Osteocyte (in vitro differentiated cells): ENCODE measurements around the gene SNHG17. TPM values are rescaled to one million over a fixed set of nuclear protein-coding genes. Genes with fewer than 3 reads are reported as not detected.
"Not testable (repeated sequence)": the region's sequence is repeated elsewhere in the genome, so short reads cannot be mapped to it uniquely, and the experiment has no call there.

ENCODE experiments used
- DNase-seq: peaks from one replicate; pipeline ENCODE4 v3.0.0; 2021; ENCODE audit warnings: mixed read lengths; ENCODE audit not compliant: unreplicated experiment; ENCODE audit errors: extremely low spot score
- H3K27ac Mint-ChIP-seq: one replicate; pipeline ENCODE4 v1.8.0; 2021; ENCODE audit warnings: mild to moderate bottlenecking, mixed read lengths; ENCODE audit not compliant: unreplicated experiment
- H3K27me3 Mint-ChIP-seq: one replicate; pipeline ENCODE4 v1.8.0; 2021; ENCODE audit warnings: mixed read lengths; ENCODE audit not compliant: unreplicated experiment
- H3K36me3 Mint-ChIP-seq: one replicate; pipeline ENCODE4 v1.8.0; 2021; ENCODE audit warnings: mixed read lengths; ENCODE audit not compliant: unreplicated experiment
- H3K4me1 Mint-ChIP-seq: one replicate; pipeline ENCODE4 v1.8.0; 2021; ENCODE audit warnings: mixed read lengths; ENCODE audit not compliant: unreplicated experiment
- H3K4me3 Mint-ChIP-seq: one replicate; pipeline ENCODE4 v1.8.0; 2021; ENCODE audit warnings: mild to moderate bottlenecking, moderate library complexity, mixed read lengths; ENCODE audit not compliant: unreplicated experiment
- H3K9me3 Mint-ChIP-seq: one replicate; pipeline ENCODE4 v1.8.0; 2021; ENCODE audit warnings: mixed read lengths; ENCODE audit not compliant: unreplicated experiment
- CTCF ChIP-seq: fragments of 200-600 bp; sonication (generic); IDR thresholded peaks from 2 replicates; pipeline ENCODE4 v1.5.0; 2021; ENCODE audit warnings: antibody characterized with exemption, mild to moderate bottlenecking, moderate library complexity
- total RNA-seq: library from RNA; stranded (reverse); gene quantifications from 2 replicates; pipeline ENCODE4 v1.2.1, GENCODE V29; 2021

Gene SNHG17
- total RNA-seq, 1 donor from 2014 or later: 29.6 TPM

DNA sequence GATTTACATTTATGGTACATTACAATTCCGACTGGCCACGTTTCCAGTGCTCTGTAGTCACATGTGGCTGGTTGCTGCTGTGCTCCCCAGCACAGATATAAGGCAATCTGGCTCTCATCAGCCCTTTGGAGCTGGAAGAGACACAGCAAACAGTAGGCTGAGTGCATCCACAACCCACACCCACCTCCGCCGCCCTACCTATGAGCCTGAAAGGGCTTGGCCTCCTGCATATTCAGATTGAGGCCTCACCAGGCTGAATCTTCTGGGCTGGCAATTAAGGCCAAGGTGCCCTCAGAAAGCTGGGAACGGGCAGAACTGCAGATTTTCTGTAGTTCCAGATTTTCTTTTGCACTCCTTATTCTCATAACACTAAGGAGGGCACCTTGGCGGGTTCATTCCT is 2.7 kb upstream of the SNHG17 start:
- no peak for DNase-seq
- peaks cover 4% of the 10 kb centered on the region for H3K36me3 Mint-ChIP-seq
- H3K27ac Mint-ChIP-seq: no peak overlapping the region
- no peaks in the 10 kb centered on the region for H3K9me3 Mint-ChIP-seq
- TF ChIP-seq CTCF: no peak
- H3K4me3 Mint-ChIP-seq: no peak overlapping the region
- peaks cover 27% of the 10 kb centered on the region for H3K4me1 Mint-ChIP-seq
- peaks cover 6% of the 10 kb centered on the region for H3K27me3 Mint-ChIP-seq

- TF ChIP-seq CTCF: no peak
- Mint-ChIP-seq H3K36me3 (peaks cover 17% of the 10 kb centered on the region), H3K9me3 (no peaks in the 10 kb centered on the region), H3K27ac (peak overlapping the region; percentile 93), H3K4me3 (peak overlapping the region; percentile 93), H3K4me1 (peaks cover 23% of the 10 kb centered on the region), H3K27me3 (peaks cover 6% of the 10 kb centered on the region)
- no peak for DNase-seq
Measured at GRCh38 chr20:38435555-38435939, 419 bp upstream of the SNHG17 start.

DNA sequence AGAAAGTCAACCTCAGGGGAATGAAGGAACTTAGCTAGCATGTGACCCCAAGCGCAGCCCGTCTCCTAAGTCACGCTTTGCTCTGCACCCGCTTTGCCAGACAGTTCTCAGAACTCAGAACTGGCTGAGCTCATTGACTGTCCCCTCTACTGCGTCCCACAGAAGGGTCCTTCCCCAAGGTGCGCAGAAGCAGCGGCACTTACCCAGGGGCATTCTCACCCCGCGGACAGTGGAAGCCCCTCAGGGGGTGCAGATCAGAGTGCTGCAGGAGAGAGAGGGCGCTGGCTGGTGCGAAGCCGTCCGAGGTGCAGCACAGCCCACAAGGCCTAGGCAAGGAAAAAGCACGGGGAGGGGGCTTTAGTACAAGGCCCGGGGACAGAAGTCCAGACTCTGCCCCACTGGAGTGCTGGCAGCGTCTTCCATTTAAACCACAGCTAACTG is 807 bp downstream of the SNHG17 start:
- H3K9me3 Mint-ChIP-seq: no peaks in the 10 kb centered on the region
- peaks cover 22% of the 10 kb centered on the region for H3K36me3 Mint-ChIP-seq
- peak overlapping the region; percentile 93 for H3K4me3 Mint-ChIP-seq
- peaks cover 6% of the 10 kb centered on the region for H3K27me3 Mint-ChIP-seq
- H3K4me1 Mint-ChIP-seq: peaks cover 23% of the 10 kb centered on the region
- no peak for TF ChIP-seq CTCF
- H3K27ac Mint-ChIP-seq: peak overlapping the region; percentile 93
- DNase-seq: no peak

- Mint-ChIP-seq H3K4me1 (peaks cover 23% of the 10 kb centered on the region), H3K27me3 (no peaks in the 10 kb centered on the region), H3K4me3 (peak overlapping the region; percentile 93), H3K9me3 (no peaks in the 10 kb centered on the region), H3K27ac (peak overlapping the region; percentile 93), H3K36me3 (peaks cover 30% of the 10 kb centered on the region)
- DNase-seq: no peak
- no peak for TF ChIP-seq CTCF
Measured at GRCh38 chr20:38433304-38433972, 1.7 kb downstream of the SNHG17 start.

DNA sequence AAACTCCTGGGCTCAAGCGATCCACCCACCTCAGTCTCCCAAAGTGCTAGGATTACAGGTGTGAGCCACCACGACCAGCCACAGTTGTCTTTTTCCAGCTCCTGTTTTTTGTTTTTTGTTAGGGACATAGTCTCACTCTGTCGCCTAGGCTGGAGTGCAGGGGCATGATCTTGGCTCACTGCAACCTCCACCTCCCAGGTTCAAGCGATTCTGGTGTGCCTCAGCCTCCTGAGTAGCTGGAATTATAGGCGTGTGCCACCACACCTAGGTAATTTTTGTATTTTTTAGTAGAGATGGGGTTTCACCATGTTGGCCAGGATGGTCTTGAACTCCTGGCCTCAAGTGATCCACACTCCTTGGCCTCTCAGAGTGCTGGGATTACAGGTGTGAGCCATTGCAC is 2.3 kb downstream of the SNHG17 start:
- Mint-ChIP-seq H3K4me1 (peaks cover 23% of the 10 kb centered on the region), H3K36me3 (peaks cover 35% of the 10 kb centered on the region)
- not testable (repeated sequence) for H3K4me3 Mint-ChIP-seq, H3K27me3 Mint-ChIP-seq, H3K27ac Mint-ChIP-seq, H3K9me3 Mint-ChIP-seq, DNase-seq
